CD4-positive, alpha-beta T cell treated with Interleukin-12 subunit alpha and Interleukin-12 subunit beta, for 1 hour (primary cell): Measurements from ENCODE around the gene OR12D3.
"Not testable (repeated sequence)": the region's sequence is repeated elsewhere in the genome, so short reads cannot be mapped to it uniquely, and the experiment has no call there.

ENCODE experiments used
- DNase-seq: peaks from one replicate; pipeline ENCODE4 v3.0.0-alpha.2; 2020

The OR12D3 gene, protein sequence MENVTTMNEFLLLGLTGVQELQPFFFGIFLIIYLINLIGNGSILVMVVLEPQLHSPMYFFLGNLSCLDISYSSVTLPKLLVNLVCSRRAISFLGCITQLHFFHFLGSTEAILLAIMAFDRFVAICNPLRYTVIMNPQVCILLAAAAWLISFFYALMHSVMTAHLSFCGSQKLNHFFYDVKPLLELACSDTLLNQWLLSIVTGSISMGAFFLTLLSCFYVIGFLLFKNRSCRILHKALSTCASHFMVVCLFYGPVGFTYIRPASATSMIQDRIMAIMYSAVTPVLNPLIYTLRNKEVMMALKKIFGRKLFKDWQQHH

DNA sequence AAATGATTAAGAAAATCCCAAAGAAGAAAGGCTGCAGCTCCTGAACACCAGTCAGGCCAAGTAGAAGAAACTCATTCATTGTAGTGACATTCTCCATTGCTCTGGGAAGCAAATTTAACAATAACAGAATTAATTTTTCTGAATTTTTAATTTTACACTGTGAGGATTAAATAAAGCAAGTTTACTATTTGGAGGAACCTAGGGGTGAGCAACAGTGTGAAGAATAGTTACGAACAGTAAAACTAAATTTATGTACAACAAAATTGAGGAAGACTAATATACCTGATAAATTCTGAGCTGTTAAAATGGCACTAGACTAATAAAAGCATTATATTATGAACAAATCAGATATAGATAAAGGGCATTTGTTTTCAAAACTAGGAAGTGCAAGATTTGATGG, at the start of gene OR12D3:
TSS of gene OR12D3 (minus strand) at position 101 of the 400 bp plus-strand sequence. CDS start at position 97, 4 bp downstream.
- DNase-seq, result no peak

- DNase-seq, result no peak
Observed at GRCh38 chr6:29424575-29424974, 49.5 kb upstream of the OR12D3 start.

- no peak for DNase-seq
Observed at GRCh38 chr6:29424168-29424567, 49.1 kb upstream of the OR12D3 start.

GRCh38 chr6:29419516-29419915, 44.4 kb upstream of the OR12D3 start:
- DNase-seq, result no peak

DNA sequence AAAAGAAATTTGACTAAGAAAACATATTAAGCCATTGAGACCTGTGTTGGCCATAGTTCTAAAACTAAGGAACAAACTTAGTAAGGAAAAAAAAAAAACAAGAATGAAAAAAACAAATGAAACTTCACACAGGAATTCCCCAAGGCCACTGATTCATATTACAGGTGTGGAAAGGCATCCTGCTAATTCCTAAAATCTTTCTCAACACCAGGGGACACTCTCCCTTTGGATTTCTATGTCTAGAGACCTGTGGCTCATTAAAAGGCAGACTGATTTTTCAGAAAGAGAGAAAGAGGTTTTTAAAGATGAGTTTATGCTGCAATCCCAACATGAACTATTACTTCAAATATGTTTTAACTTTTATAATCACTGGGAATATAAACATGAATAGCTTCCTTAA, 39.5 kb upstream of the OR12D3 start, which contains the start of gene OR12D1:
TSS of gene OR12D1 (plus strand) at position 341 of the 400 bp plus-strand sequence.
- DNase-seq, result no peak

DNA sequence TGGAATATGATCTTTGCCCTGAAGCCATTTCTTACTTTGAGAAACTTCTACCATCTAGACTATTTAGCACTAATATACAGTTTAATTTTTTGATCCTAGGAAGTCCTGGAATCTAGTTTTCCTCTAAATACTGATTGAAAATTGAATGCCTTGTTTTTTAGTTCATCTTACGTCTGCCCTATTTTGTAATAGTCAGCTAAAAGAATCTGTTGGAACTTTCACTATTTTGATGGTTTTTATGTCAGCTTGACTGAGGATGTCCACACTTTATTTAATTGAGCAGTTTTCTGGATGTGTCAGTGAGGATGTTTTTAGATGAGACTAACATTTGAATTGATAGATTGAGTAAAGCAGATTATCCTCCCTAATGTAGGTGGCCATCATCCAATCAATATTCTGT, 28.7 kb upstream of the OR12D3 start:
- DNase-seq, result no peak

DNA sequence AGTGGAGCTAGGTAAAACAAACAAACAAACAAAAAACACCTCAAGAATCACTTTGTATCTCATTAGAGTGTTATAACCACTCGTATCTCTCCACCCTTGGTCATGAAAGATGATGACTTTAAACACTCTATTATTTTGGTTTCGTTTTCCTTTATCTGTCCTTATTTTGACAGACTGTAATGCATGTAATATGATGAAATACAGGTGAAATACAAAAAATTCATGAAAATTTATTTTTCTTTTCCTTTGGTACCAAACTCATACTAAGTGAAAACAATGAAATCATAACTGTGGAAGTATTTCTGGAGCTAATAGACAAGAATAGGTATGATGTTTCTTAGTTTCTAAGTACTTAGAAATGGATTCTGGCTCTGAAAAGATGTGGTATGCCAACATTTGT, 24.4 kb upstream of the OR12D3 start:
- no peak for DNase-seq

- no peak for DNase-seq
Observed at GRCh38 chr6:29395331-29395730, 20.2 kb upstream of the OR12D3 start, which contains the start of gene OR12D2. Gene OR12D2 (plus strand): TSS chr6:29395631. CDS start chr6:29396700, 1,069 bp downstream.

DNA sequence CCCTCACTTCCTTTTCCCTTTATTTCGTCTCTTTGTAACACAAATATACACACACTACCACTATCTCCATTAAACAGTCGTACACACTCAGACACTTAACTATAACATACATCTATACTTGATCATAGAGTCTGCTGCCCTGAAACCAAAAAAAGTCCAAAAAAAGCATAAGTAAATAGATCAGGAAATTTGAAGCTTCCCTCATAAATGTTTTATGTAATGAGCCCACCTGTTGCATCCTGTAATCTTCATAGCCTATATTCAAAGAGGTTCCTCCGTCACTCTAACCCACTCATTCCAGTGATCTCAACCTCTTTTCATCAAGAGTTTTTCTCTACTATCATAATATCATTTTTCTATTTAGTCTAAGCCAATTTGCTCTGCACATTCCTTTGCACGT, 13.4 kb upstream of the OR12D3 start:
- DNase-seq, result no peak

GRCh38 chr6:29376003-29376402, 912 bp upstream of the OR12D3 start:
- DNase-seq, result no peak

GRCh38 chr6:29368765-29369164, 6.3 kb downstream of the OR12D3 start, which contains the start of gene OR5V1:
Gene OR5V1 (minus strand): TSS chr6:29368865. CDS start chr6:29356195, 12,670 bp downstream.
- no peak for DNase-seq

DNA sequence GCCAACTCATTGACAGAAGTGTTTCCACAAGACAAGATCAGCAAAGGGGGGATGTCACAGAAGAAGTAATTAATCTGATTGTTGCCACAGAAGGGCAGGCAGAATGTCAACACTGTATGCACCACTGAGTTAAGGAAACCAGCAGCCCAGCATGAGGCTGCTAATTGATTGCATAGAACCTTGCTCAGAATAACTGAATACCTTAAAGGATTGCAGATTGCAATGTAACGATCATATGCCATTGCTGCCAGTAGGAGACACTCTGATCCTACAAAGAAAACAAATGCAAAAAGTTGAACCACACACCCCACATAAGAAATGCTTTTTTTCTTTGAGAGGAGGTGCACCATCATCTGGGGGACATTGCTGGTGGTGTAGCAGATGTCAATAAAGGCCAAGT, 19.5 kb downstream of the OR12D3 start:
- no peak for DNase-seq

GRCh38 chr6:29354980-29355379, 20.1 kb downstream of the OR12D3 start:
- DNase-seq, result no peak

- not testable (repeated sequence) for DNase-seq
Observed at GRCh38 chr6:29349348-29349747, 25.7 kb downstream of the OR12D3 start.

DNA sequence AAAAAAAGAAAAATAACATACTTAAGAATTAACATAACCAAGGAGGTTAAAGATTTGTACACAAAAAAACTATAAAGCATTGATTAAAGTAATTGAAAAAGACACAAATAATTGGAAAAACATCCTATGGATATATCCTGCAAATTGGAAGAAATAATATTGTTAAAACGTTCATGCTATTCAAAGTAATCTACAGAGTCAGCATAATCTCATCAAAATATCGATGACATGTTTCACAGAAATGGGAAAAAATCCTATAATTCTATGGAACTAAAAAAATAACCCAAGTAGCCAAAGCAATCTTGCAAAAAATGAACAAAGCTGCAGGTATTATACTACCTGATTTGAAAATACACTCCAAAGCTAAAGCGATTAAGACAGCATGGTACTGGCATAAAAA, 29.7 kb downstream of the OR12D3 start:
- no peak for DNase-seq

DNA sequence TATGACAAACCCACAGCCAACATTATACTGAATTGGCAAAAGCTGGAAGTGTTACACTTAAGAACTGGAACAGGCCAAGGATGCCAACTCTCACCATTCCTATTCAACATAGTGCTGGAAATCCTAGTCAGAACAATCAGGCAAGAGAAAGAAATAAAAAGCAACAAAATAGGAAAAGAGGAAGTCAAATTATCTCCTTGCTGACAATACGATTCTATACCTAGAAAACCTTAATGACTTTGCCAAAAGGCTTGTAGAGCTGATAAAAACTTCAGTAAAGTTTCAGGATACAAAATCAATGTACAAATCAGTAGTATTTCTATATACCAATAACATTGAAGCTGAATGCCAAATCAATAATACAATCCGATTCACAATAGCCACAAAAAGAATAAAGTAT, 38.8 kb downstream of the OR12D3 start:
- no peak for DNase-seq

GRCh38 chr6:29332676-29333075, 42.4 kb downstream of the OR12D3 start:
- DNase-seq, result no peak

DNA sequence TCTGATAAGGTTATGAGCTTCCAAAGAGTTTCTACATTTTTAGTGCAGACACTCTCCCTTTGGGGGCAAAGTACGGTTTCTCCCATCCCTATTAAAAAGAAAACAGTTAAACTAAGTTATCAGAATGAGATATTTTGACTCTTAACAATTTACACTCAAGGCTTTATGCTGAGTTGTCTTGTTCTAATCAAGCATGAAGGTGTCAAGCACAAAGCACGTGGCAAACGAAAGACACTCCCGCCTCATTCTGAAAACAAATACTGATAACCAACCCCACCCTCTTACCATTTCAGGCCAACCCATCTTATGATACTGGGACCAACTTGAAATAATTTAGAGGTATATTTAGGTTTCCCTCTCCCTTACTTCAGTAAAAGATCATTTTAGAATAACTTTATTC, 49.3 kb downstream of the OR12D3 start:
- DNase-seq, result no peak
